Activated naive CD4-positive, alpha-beta T cell treated with anti-CD3 and anti-CD28 coated beads, Interleukin-2, amount 10 ng/mL, durations not matched to agents 7 days and 5 days (primary cell): ENCODE measurements around the gene NSRP1.
"Not testable (repeated sequence)": the region's sequence is repeated elsewhere in the genome, so short reads cannot be mapped to it uniquely, and the experiment has no call there.

Source experiments
- CTCF ChIA-PET: fragments of 350-600 bp; sonication (Branson Sonifier 250); formaldehyde crosslinking; loops from one replicate; lab custom pipeline; 2021; ENCODE audit warnings: antibody characterized with exemption; lab: Charles Lee
- DNase-seq: peaks from one replicate; pipeline ENCODE4 v3.0.0-alpha.2; 2020
- H3K27ac Mint-ChIP-seq: one replicate; pipeline ENCODE4 v1.8.0; 2021; ENCODE audit warnings: mild to moderate bottlenecking, moderate library complexity, mixed read lengths
- H3K27me3 Mint-ChIP-seq: one replicate; pipeline ENCODE4 v1.8.0; 2021; ENCODE audit warnings: mild to moderate bottlenecking, mixed read lengths
- H3K36me3 Mint-ChIP-seq: one replicate; pipeline ENCODE4 v1.8.0; 2021; ENCODE audit warnings: mixed read lengths
- H3K4me1 Mint-ChIP-seq: one replicate; pipeline ENCODE4 v1.8.0; 2021; ENCODE audit warnings: mixed read lengths
- H3K4me3 Mint-ChIP-seq: one replicate; pipeline ENCODE4 v1.8.0; 2021; ENCODE audit warnings: mild to moderate bottlenecking, moderate library complexity, mixed read lengths
- H3K9me3 Mint-ChIP-seq: one replicate; pipeline ENCODE4 v1.8.0; 2021; ENCODE audit warnings: mixed read lengths

The NSRP1 gene

GRCh38 chr17:30101686-30102390, 14.8 kb upstream of the NSRP1 start:
- no peak for DNase-seq
- CTCF ChIA-PET = no interaction called here
- peaks cover 19% of the 10 kb centered on the region for H3K27me3 Mint-ChIP-seq

GRCh38 chr17:30103921-30104320, 12.7 kb upstream of the NSRP1 start:
- no peak overlapping the region for H3K4me3 Mint-ChIP-seq
- no peak overlapping the region for H3K27ac Mint-ChIP-seq
- H3K9me3 Mint-ChIP-seq = no peaks in the 10 kb centered on the region
- peaks cover 5% of the 10 kb centered on the region for H3K4me1 Mint-ChIP-seq
- peaks cover 14% of the 10 kb centered on the region for H3K27me3 Mint-ChIP-seq
- DNase-seq = no peak
- no peaks in the 10 kb centered on the region for H3K36me3 Mint-ChIP-seq
- CTCF ChIA-PET = interaction anchor here (0.6 to 7.2 kb wide), 23 partner anchors 10 to 721 kb away, joined by 3 to 92 read pairs (median 4); partner anchors contain the start of genes CRLF3, GOSR1, NSRP1 and SLC6A4

More at GRCh38 chr17:30101686-30102390, 14.8 kb upstream of the NSRP1 start:
- Mint-ChIP-seq H3K27ac (no peak overlapping the region), H3K9me3 (no peaks in the 10 kb centered on the region), H3K4me3 (no peak overlapping the region), H3K36me3 (no peaks in the 10 kb centered on the region), H3K4me1 (peaks cover 5% of the 10 kb centered on the region)

- CTCF ChIA-PET = interaction anchor here (0.5 to 7.2 kb wide), 38 partner anchors 9 to 1800 kb away, joined by 3 to 92 read pairs (median 4); partner anchors contain the start of genes CRLF3, EFCAB5, GOSR1 and NSRP1
- Mint-ChIP-seq H3K27me3 (peaks cover 16% of the 10 kb centered on the region), H3K27ac (no peak overlapping the region), H3K9me3 (no peaks in the 10 kb centered on the region), H3K36me3 (no peaks in the 10 kb centered on the region), H3K4me1 (peaks cover 5% of the 10 kb centered on the region), H3K4me3 (peak overlapping the region; percentile 63)
- DNase-seq = peak; percentile 78
These were observed 11.9 kb upstream of the NSRP1 start for GRCh38 chr17:30104575-30105339.

- CTCF ChIA-PET = interaction anchor here (0.9 to 4.1 kb wide), 5 partner anchors 8 to 228 kb away, joined by 3 to 23 read pairs (median 18); no protein-coding TSS in a partner anchor
- Mint-ChIP-seq H3K27ac (no peak overlapping the region), H3K4me3 (no peak overlapping the region), H3K36me3 (peaks cover 5% of the 10 kb centered on the region), H3K4me1 (peaks cover 20% of the 10 kb centered on the region), H3K9me3 (no peaks in the 10 kb centered on the region), H3K27me3 (peaks cover 11% of the 10 kb centered on the region)
- no peak for DNase-seq
These were observed 3.8 kb upstream of the NSRP1 start for GRCh38 chr17:30112794-30113193.

DNA sequence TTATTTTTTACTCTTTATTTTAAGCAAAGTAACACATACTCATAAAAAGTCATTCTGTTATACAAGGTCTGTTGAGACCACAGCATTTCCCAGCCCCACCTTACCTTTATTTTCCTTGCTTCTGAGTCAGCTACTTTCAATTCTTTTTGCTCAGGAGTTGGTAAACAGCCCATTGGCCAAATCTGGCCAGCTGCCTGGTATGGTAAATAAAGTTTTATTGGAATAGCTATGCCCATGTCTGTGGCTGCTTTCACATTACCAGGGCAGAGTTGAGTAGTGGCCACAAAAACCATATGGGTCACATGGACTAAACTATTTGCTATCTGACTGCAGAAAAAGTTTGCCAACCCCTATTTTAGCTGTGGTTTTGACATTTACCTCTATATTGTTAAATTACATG, 3.4 kb upstream of the NSRP1 start:
- DNase-seq = no peak
- Mint-ChIP-seq H3K27me3 (peaks cover 11% of the 10 kb centered on the region), H3K36me3 (peaks cover 5% of the 10 kb centered on the region), H3K4me3 (no peak overlapping the region), H3K4me1 (peaks cover 25% of the 10 kb centered on the region), H3K9me3 (no peaks in the 10 kb centered on the region), H3K27ac (no peak overlapping the region)
- CTCF ChIA-PET = interaction anchor here (0.8 to 4.1 kb wide), 7 partner anchors 8 to 227 kb away, joined by 3 to 23 read pairs (median 5); partner anchors contain the start of gene TMIGD1

DNA sequence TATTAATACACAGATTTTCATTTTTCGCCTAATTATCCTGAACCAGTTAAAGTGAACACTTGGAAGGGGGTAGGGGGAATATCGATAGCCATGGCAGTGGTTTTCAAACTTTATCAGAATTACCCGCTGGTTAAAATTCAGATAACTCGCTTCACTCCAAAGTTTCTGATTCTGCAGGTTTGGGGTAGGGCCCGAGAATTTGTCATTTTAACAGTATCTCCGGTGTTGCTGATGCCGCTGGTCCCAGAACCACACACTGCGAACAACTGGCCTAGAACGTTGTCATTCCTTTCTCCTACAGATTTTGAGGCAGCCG, 313 bp upstream of the NSRP1 start:
- Mint-ChIP-seq H3K4me1 (peaks cover 45% of the 10 kb centered on the region), H3K27me3 (no peaks in the 10 kb centered on the region), H3K36me3 (peaks cover 17% of the 10 kb centered on the region), H3K9me3 (no peaks in the 10 kb centered on the region), H3K4me3 (peak overlapping the region; percentile 90), H3K27ac (peak overlapping the region; percentile 97)
- CTCF ChIA-PET = interaction anchor here (1.9 kb wide), 1 partner anchor 12 kb away, joined by 6 read pairs; no protein-coding TSS in a partner anchor
- no peak for DNase-seq

GRCh38 chr17:30117675-30118081, 1.1 kb downstream of the NSRP1 start:
- CTCF ChIA-PET = interaction anchor here (0.7 to 2.4 kb wide), 5 partner anchors 9 to 223 kb away, joined by 3 to 10 read pairs (median 3); no protein-coding TSS in a partner anchor
- H3K9me3 Mint-ChIP-seq = no peaks in the 10 kb centered on the region
- H3K36me3 Mint-ChIP-seq = peaks cover 22% of the 10 kb centered on the region
- peaks cover 51% of the 10 kb centered on the region for H3K4me1 Mint-ChIP-seq
- peak overlapping the region; percentile 97 for H3K27ac Mint-ChIP-seq
- no peak for DNase-seq
- no peaks in the 10 kb centered on the region for H3K27me3 Mint-ChIP-seq
- peak overlapping the region; percentile 90 for H3K4me3 Mint-ChIP-seq

DNA sequence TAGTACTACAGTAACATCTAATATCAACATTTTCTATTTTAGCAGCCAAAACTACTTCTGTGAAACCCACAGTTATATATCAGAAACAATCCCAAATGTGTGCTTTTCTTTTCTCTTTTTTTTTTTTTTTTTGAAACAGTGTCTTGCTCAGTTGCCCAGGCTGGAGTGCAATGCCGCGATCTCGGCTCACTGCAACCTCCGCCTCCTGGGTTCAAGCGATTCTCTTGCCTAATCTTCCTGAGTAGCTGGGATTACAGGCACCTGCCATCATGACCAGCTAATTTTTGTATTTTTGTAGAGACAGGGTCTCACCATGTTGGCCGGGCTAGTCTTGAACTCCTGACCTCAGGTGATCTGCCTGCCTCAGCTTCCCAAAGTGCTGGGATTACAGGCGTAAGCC, 2.0 kb downstream of the NSRP1 start:
- not testable (repeated sequence) for H3K27ac Mint-ChIP-seq, H3K9me3 Mint-ChIP-seq, DNase-seq, H3K27me3 Mint-ChIP-seq
- CTCF ChIA-PET = interaction anchor here (1.0 to 2.4 kb wide), 3 partner anchors 8 to 222 kb away, joined by 3 to 10 read pairs (median 3); no protein-coding TSS in a partner anchor
- H3K4me1 Mint-ChIP-seq = peaks cover 52% of the 10 kb centered on the region
- peaks cover 23% of the 10 kb centered on the region for H3K36me3 Mint-ChIP-seq
- H3K4me3 Mint-ChIP-seq = peak overlapping the region; percentile 50

- H3K36me3 Mint-ChIP-seq = peaks cover 23% of the 10 kb centered on the region
- no peak overlapping the region for H3K27ac Mint-ChIP-seq
- H3K9me3 Mint-ChIP-seq = no peaks in the 10 kb centered on the region
These were observed 7.7 kb downstream of the NSRP1 start for GRCh38 chr17:30124273-30124796.

GRCh38 chr17:30130121-30130520, 13.5 kb downstream of the NSRP1 start:
- no peaks in the 10 kb centered on the region for H3K27me3 Mint-ChIP-seq
- peaks cover 3% of the 10 kb centered on the region for H3K4me1 Mint-ChIP-seq
- H3K9me3 Mint-ChIP-seq = no peaks in the 10 kb centered on the region
- no peak overlapping the region for H3K27ac Mint-ChIP-seq
- CTCF ChIA-PET = no interaction called here
- H3K36me3 Mint-ChIP-seq = peaks cover 22% of the 10 kb centered on the region
- DNase-seq = no peak
- no peak overlapping the region for H3K4me3 Mint-ChIP-seq

More at GRCh38 chr17:30124273-30124796, 7.7 kb downstream of the NSRP1 start:
- Mint-ChIP-seq H3K27me3 (no peaks in the 10 kb centered on the region), H3K4me3 (no peak overlapping the region), H3K4me1 (peaks cover 33% of the 10 kb centered on the region)
- CTCF ChIA-PET = interaction anchor here (0.6 to 5.5 kb wide), 16 partner anchors 10 to 257 kb away, joined by 3 to 131 read pairs (median 4); partner anchors contain the start of genes BLMH and TMIGD1
- no peak for DNase-seq

DNA sequence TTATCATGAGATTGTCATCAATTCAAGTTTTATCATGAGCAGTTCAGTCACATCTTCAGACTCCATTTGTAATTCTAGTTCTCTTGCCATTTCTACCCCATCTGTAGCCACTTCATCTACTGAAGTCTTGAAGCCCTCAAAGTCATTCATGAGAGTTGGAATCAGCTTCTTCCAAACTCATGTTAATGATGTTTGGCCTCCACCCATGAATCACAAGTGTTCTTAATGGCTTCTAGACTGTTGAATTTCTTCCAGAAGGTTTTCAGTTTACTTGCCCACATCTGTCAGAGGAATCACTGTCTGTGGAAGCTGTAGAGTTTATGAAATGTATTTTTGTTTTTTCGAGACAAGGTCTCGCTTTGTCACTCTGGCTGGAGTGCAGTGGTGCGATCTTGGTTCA, 16.0 kb downstream of the NSRP1 start:
- CTCF ChIA-PET = interaction anchor here (1.4 to 1.7 kb wide), 2 partner anchors 28 to 208 kb away, joined by 5 to 6 read pairs; no protein-coding TSS in a partner anchor
- Mint-ChIP-seq H3K36me3 (peaks cover 22% of the 10 kb centered on the region), H3K4me1 (peaks cover 2% of the 10 kb centered on the region), H3K4me3 (no peak overlapping the region), H3K27me3 (no peaks in the 10 kb centered on the region), H3K27ac (no peak overlapping the region), H3K9me3 (no peaks in the 10 kb centered on the region)
- no peak for DNase-seq

GRCh38 chr17:30133197-30133596, 16.6 kb downstream of the NSRP1 start:
- H3K4me3 Mint-ChIP-seq = no peak overlapping the region
- H3K27ac Mint-ChIP-seq = no peak overlapping the region
- peaks cover 2% of the 10 kb centered on the region for H3K4me1 Mint-ChIP-seq
- no peaks in the 10 kb centered on the region for H3K9me3 Mint-ChIP-seq
- peaks cover 20% of the 10 kb centered on the region for H3K36me3 Mint-ChIP-seq
- DNase-seq = no peak
- H3K27me3 Mint-ChIP-seq = no peaks in the 10 kb centered on the region
- CTCF ChIA-PET = interaction anchor here (1.3 to 2.7 kb wide), 4 partner anchors 8 to 208 kb away, joined by 5 to 10 read pairs (median 6); no protein-coding TSS in a partner anchor

DNA sequence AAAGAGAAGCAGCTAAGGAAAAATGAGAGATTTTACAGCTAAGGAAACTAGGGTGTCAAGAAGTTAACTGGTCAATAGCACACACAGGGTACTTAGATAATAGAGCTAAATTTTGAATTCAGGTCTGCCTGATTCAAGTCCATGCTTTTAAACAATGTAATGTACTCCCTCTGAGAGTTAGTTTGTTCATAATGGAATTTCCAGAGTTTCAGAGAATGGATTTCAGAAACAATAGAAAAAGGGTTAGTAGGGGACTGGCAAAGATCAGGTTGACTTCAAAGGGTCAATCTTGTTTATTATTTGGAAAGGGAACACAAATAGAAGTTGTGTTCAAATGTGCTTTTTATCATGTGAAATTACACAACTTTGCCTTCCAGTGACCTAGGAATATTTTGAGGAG, 17.9 kb downstream of the NSRP1 start:
- H3K9me3 Mint-ChIP-seq = no peaks in the 10 kb centered on the region
- DNase-seq = no peak
- peaks cover 2% of the 10 kb centered on the region for H3K4me1 Mint-ChIP-seq
- H3K36me3 Mint-ChIP-seq = peaks cover 23% of the 10 kb centered on the region
- H3K27ac Mint-ChIP-seq = no peak overlapping the region
- no peaks in the 10 kb centered on the region for H3K27me3 Mint-ChIP-seq
- H3K4me3 Mint-ChIP-seq = no peak overlapping the region
- CTCF ChIA-PET = interaction anchor here (1.7 to 2.7 kb wide), 2 partner anchors 9 to 206 kb away, joined by 5 to 10 read pairs; no protein-coding TSS in a partner anchor
